IMR-90 (cell line): Measurements from ENCODE around the gene NPBWR2. TPM values are rescaled to one million over a fixed set of nuclear protein-coding genes. Genes with fewer than 3 reads are reported as not detected.

ENCODE experiments used
- ATAC-seq: fragments of 200-7000 bp; cut with Tn5 transposase; 2 replicates; pipeline ENCODE4 v1.9.1; 2020; ENCODE audit warnings: low read depth, mild to moderate bottlenecking, moderate library complexity
- BruUV-seq: library from RNA; stranded (reverse); fragments of 400-500 nt; replicated peaks from 2 replicates; lab custom pipeline; 2021; lab: Mats Ljungman, UMichigan
- CTCF ChIA-PET: fragments of 300-600 bp; formaldehyde crosslinking; extraction: SDS; loops from one replicate; lab custom pipeline; 2021; ENCODE audit warnings: antibody characterized with exemption; lab: Yijun Ruan, JAX
- POLR2A ChIA-PET: fragments of 300-600 bp; sonication (Branson Sonifier 250); formaldehyde crosslinking; loops from one replicate; lab custom pipeline; 2022; ENCODE audit warnings: antibody characterized with exemption; ENCODE audit not compliant: unreplicated experiment; lab: Charles Lee
- DNase-seq: peaks from one replicate; pipeline ENCODE4 v3.0.0; 2013
- H2AFZ ChIP-seq: replicated peaks from 2 replicates; pipeline ENCODE3; 2013; ENCODE audit warnings: low read length, mild to moderate bottlenecking; ENCODE audit not compliant: poor library complexity
- H2AK5ac ChIP-seq: 2 replicates; pipeline ENCODE4 v1.6.1; 2013; ENCODE audit warnings: low read depth, low read length, inconsistent platforms
- H2AK9ac ChIP-seq: replicated peaks from 2 replicates; pipeline ENCODE3; 2013; ENCODE audit warnings: mild to moderate bottlenecking, low read depth, low read length, moderate library complexity; ENCODE audit not compliant: poor library complexity
- H2BK120ac ChIP-seq: 2 replicates; pipeline ENCODE4 v1.6.1; 2013; ENCODE audit warnings: low read depth, low read length, inconsistent platforms
- H2BK15ac ChIP-seq: 3 replicates; pipeline ENCODE4 v1.6.1; 2013; ENCODE audit warnings: low read depth, low read length, inconsistent platforms
- H2BK20ac ChIP-seq: 2 replicates; pipeline ENCODE4 v1.6.1; 2013; ENCODE audit warnings: low read depth, mild to moderate bottlenecking, inconsistent platforms, low read length, moderate library complexity
- H2BK5ac ChIP-seq: 2 replicates; pipeline ENCODE4 v1.6.1; 2013; ENCODE audit warnings: mild to moderate bottlenecking, low read depth, low read length, inconsistent platforms; ENCODE audit not compliant: poor library complexity, severe bottlenecking
- H3K14ac ChIP-seq: replicated peaks from 2 replicates; pipeline ENCODE4 v1.6.1; 2013; ENCODE audit warnings: low read depth, low read length, inconsistent platforms
- H3K18ac ChIP-seq: 2 replicates; pipeline ENCODE4 v1.6.1; 2013; ENCODE audit warnings: low read depth, low read length, control low read depth
- H3K23ac ChIP-seq: 2 replicates; pipeline ENCODE4 v1.6.1; 2013; ENCODE audit warnings: low read depth, low read length, inconsistent platforms
- H3K27ac ChIP-seq: 2 replicates; pipeline ENCODE4 v1.5.1; 2013; ENCODE audit warnings: mild to moderate bottlenecking, control low read depth, low read length; ENCODE audit not compliant: insufficient read depth
- H3K27me3 ChIP-seq: 2 replicates; pipeline ENCODE4 v1.6.1; 2013; ENCODE audit warnings: low read length; ENCODE audit not compliant: control insufficient read depth, insufficient read depth
- H3K36me3 ChIP-seq: 2 replicates; pipeline ENCODE4 v1.6.1; 2013; ENCODE audit warnings: low read length, mixed read lengths; ENCODE audit not compliant: control insufficient read depth, insufficient read depth
- H3K4ac ChIP-seq: 2 replicates; pipeline ENCODE4 v1.6.1; 2013; ENCODE audit warnings: low read depth, low read length, inconsistent platforms
- H3K4me1 ChIP-seq: 2 replicates; pipeline ENCODE4 v1.6.1; 2013; ENCODE audit warnings: low read length, mixed read lengths; ENCODE audit not compliant: control insufficient read depth, insufficient read depth
- H3K4me2 ChIP-seq: 2 replicates; pipeline ENCODE4 v1.6.1; 2013; ENCODE audit warnings: low read depth, mild to moderate bottlenecking, control low read depth, low read length, moderate library complexity
- H3K4me3 ChIP-seq: 2 replicates; pipeline ENCODE4 v1.5.1; 2013; ENCODE audit warnings: low read depth, mild to moderate bottlenecking, control low read depth, low read length, moderate library complexity; ENCODE audit not compliant: insufficient read depth
- H3K56ac ChIP-seq: 2 replicates; pipeline ENCODE4 v1.6.1; 2013; ENCODE audit warnings: low read length, inconsistent platforms; ENCODE audit not compliant: insufficient read depth; ENCODE audit errors: extremely low read depth
- H3K79me1 ChIP-seq, 2 experiments: 2 replicates each; pipeline ENCODE4 v1.6.1; 2013; ENCODE audit warnings: low read length in 2 of 2, inconsistent platforms in 1 of 2, low read depth in 1 of 2
- H3K9ac ChIP-seq: 2 replicates; pipeline ENCODE4 v1.6.1; 2013; ENCODE audit warnings: low read depth, low read length, control low read depth
- H3K9me1 ChIP-seq: 2 replicates; pipeline ENCODE4 v1.6.1; 2013; ENCODE audit warnings: low read length, inconsistent platforms; ENCODE audit not compliant: insufficient read depth
- H3K9me3 ChIP-seq: 2 replicates; pipeline ENCODE4 v1.6.1; 2013; ENCODE audit warnings: low read length; ENCODE audit not compliant: control insufficient read depth, insufficient read depth
- H4K20me1 ChIP-seq: 2 replicates; pipeline ENCODE4 v1.6.1; 2013; ENCODE audit warnings: low read length, inconsistent platforms; ENCODE audit not compliant: insufficient read depth
- H4K5ac ChIP-seq: 2 replicates; pipeline ENCODE4 v1.6.1; 2013; ENCODE audit warnings: mild to moderate bottlenecking, low read depth, low read length, control low read depth
- H4K8ac ChIP-seq, 2 experiments: 2 replicates each; pipeline ENCODE4 v1.6.1; 2013; ENCODE audit warnings: low read depth in 2 of 2, low read length in 2 of 2, control low read depth in 1 of 2, inconsistent platforms in 1 of 2
- H4K91ac ChIP-seq: 2 replicates; pipeline ENCODE4 v1.6.1; 2013; ENCODE audit warnings: low read depth, low read length, inconsistent platforms; ENCODE audit not compliant: insufficient read depth
- BHLHE40 ChIP-seq: fragments of 150-350 bp; IDR thresholded peaks from 2 replicates; pipeline ENCODE4 v1.6.1; 2016; ENCODE audit warnings: mild to moderate bottlenecking, low read depth, low read length
- CEBPB ChIP-seq: IDR thresholded peaks from 2 replicates; pipeline ENCODE4 v1.6.1; 2012; ENCODE audit warnings: low read depth, low read length, improper control_type of control experiment
- CHD1 ChIP-seq: IDR thresholded peaks from 2 replicates; pipeline ENCODE4 v1.6.1; 2012; ENCODE audit warnings: low read depth, low read length, improper control_type of control experiment
- FOS ChIP-seq: fragments of 150-350 bp; IDR thresholded peaks from 2 replicates; pipeline ENCODE4 v1.6.1; 2016; ENCODE audit warnings: low read depth, low read length
- MAFK ChIP-seq: IDR thresholded peaks from 2 replicates; pipeline ENCODE4 v1.6.1; 2012; ENCODE audit warnings: low read depth, low read length, improper control_type of control experiment
- MAZ ChIP-seq: IDR thresholded peaks from 2 replicates; pipeline ENCODE4 v1.6.1; 2012; ENCODE audit warnings: low read depth, mild to moderate bottlenecking, low read length, improper control_type of control experiment, moderate library complexity, borderline replicate concordance
- NFE2L2 ChIP-seq: fragments of 150-350 bp; IDR thresholded peaks from 2 replicates; pipeline ENCODE4 v1.6.1; 2016; ENCODE audit warnings: low read depth, mild to moderate bottlenecking, low read length
- POLR2A ChIP-seq: IDR thresholded peaks from 2 replicates; pipeline ENCODE4 v1.6.1; 2012; ENCODE audit warnings: mild to moderate bottlenecking, low read depth, low read length
- RAD21 ChIP-seq: IDR thresholded peaks from 2 replicates; pipeline ENCODE4 v1.6.1; 2012; ENCODE audit warnings: low read length, improper control_type of control experiment
- RFX5 ChIP-seq: IDR thresholded peaks from 2 replicates; pipeline ENCODE4 v1.8.0; 2012; ENCODE audit warnings: low read depth, mild to moderate bottlenecking, low read length, moderate library complexity
- SMC3 ChIP-seq: fragments of 150-350 bp; IDR thresholded peaks from 2 replicates; pipeline ENCODE4 v1.6.1; 2016; ENCODE audit warnings: low read depth, mild to moderate bottlenecking, antibody characterized with exemption, low read length, moderate library complexity
- WGBS, 2 experiments: methylation state at CpG; one replicate each; pipeline versions ENCODE4 v1.1.5 to v1.1.7; 2013; ENCODE audit warnings: missing lambda C conversion rate in 2 of 2; ENCODE audit not compliant: insufficient read length in 1 of 2; ENCODE audit errors: extremely low coverage in 2 of 2; 5-methylcytosine and 5-hydroxymethylcytosine counted together
- dilution Hi-C: fragments of 300-500 bp; cut with HindIII; formaldehyde crosslinking; loops from one replicate; pipeline ENCODE4 v1.14.3; 2018; ENCODE audit warnings: low sequenced_read_pairs; ENCODE audit not compliant: unreplicated experiment
- in situ Hi-C: fragments of 300-500 bp; cut with MboI; formaldehyde crosslinking; loops from 3 replicates; pipeline ENCODE4 v1.14.3; 2019; ENCODE audit warnings: low sequenced_read_pairs, inconsistent platforms, mixed read lengths
- intact Hi-C: fragments of 100-400 bp; cut with micrococcal nuclease; formaldehyde crosslinking; loops from 2 replicates; pipeline ENCODE4 v1.10.0; 2022
- polyA plus RNA-seq, 3 experiments: library from polyadenylated mRNA; depleted of rRNA; stranded (reverse); fragments of >200 nt; gene quantifications; 2 replicates each; pipeline ENCODE4 v1.2.3, GENCODE V29; 2012; ENCODE audit warnings: low replicate concordance in 1 of 3
- total RNA-seq: library from RNA; depleted of rRNA; stranded (reverse); fragments of >200 nt; gene quantifications from 2 replicates; pipeline ENCODE4 v1.2.3, GENCODE V29; 2012
- TF ChIP-seq, protein P1 (sequence below): fragments of 150-350 bp; IDR thresholded peaks from 2 replicates; pipeline ENCODE4 v1.6.1; 2016; ENCODE audit warnings: low read depth, mild to moderate bottlenecking, low read length, moderate library complexity, borderline replicate concordance
- TF ChIP-seq, protein P2 (sequence below): fragments of 150-350 bp; IDR thresholded peaks from 2 replicates; pipeline ENCODE4 v1.6.1; 2017; ENCODE audit warnings: mild to moderate bottlenecking, antibody characterized with exemption, low read length, low read depth

Gene NPBWR2
- total and polyA plus RNA-seq, 2 of the 4 experiments (the other 2 are of a cell fraction): not detected

DNA sequence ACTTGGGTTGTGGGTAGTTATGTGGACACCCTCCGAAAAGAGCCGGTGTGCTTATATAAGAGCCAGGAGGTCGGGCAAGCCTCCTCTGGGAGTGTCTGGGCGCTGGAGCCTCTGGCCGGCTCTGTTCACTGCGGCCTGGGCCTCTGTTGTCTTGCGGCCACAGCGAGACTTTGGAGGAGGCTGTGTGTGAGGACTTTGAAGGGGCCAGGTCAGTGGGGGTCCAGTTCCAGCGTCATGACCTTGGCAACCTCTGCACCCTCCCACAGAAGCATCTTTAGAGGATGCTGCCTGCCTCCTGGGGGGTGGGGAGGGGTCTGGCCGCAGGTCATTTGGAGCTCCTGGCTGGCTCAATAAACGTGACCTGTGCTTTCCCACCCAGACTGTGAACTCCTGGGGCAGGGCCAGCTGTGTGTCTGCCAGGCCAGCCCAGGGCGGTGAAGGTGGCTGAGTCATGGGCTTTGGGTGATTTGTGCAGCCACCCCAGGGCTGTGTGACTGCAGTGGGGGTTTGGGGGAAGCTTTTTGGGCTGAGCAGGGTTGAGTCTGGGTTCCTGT, 43.1 kb downstream of the NPBWR2 start (continued):
- TF ChIP-seq NFE2L2 (0 out of 2 replicates have a peak, but pooled peaks have one; percentile 4), BHLHE40 (peak; percentile 60; the same call in 1 of the 2 replicates)

DNA sequence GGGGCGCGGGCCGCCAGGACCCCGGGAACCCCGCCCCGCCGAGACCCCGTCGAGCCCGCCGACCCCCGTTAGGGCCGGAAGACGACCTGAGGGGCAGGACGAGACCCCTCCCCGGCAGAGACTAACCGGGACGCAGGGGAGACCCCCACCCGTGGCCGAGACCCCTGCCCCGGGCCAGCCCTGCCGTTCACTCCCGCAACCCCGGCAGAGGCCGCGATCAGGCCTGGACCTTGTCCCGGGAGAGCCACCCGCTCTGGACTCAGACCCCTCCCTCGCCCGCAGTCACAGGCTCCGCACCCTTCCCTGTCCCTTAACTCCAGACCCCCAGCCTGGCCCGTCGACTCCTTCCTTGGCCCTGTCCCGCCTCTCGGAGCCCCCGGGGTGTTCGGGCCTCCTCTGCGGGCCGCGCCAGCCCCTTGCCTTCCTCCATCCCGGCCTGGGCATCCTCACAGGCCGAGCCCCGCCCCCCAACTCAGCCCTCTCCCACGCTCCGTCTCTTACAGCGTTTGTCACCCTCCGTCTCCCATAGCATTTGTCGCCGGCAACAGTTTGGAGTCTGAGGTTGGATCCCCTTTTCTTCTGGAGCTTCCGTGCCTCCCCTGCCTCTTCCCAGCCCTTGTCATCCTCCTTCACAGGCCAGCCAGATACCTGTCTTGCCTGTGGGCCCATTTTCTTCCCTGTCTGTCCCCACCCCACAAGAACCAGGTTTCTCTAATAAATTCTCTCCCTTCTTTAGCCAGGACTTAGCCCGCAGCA, 43.8 kb downstream of the NPBWR2 start:
- Histone ChIP-seq H3K14ac (peak overlapping the region; percentile 45), H4K20me1 (peaks cover 15% of the 10 kb centered on the region), H2BK120ac (no peak overlapping the region; the same call in 1 of the 2 replicates), H2BK20ac (0 out of 2 replicates have a peak overlapping the region, but pooled peaks have one; percentile 35), H3K4me3 (peak overlapping the region; percentile 87), H3K79me1 (peaks cover 10 to 38% of the 10 kb centered on the region in 2 experiments; a peak in 3 of 4 replicates), H3K36me3 (no peaks in the 10 kb centered on the region), H2AFZ (peak overlapping the region; percentile 97), H2AK5ac (peak overlapping the region; percentile 85), H3K9me3 (no peaks in the 10 kb centered on the region), H3K27ac (peak overlapping the region; percentile 66), H4K5ac (no peak overlapping the region), H2BK15ac (peak overlapping the region; percentile 58; the same call in 1 of the 3 replicates), H3K9ac (peak overlapping the region; percentile 92), H3K23ac (peak overlapping the region; percentile 82; the same call in 1 of the 2 replicates), H3K9me1 (peaks cover 19% of the 10 kb centered on the region), H3K18ac (no peak overlapping the region), H3K4me2 (peak overlapping the region; percentile 88), H4K91ac (peak overlapping the region; percentile 68), H3K4ac (peak overlapping the region; percentile 90), H3K56ac (peak overlapping the region; percentile 40; the same call in 1 of the 2 replicates), H2BK5ac (peak overlapping the region; percentile 62), H2AK9ac (peak overlapping the region; percentile 99), H4K8ac (peak overlapping the region; percentile 80 to 82; a peak in 3 of 4 replicates), H3K27me3 (no peaks in the 10 kb centered on the region), H3K4me1 (peaks cover 27% of the 10 kb centered on the region)
- ChIA-PET CTCF (interaction anchor here (1.5 kb wide), 1 partner anchor 83 kb away, joined by 3 read pairs; the partner anchor contains the start of gene PRPF6), POLR2A (interaction anchor here (0.6 kb wide), 2 partner anchors 9 to 10 kb away, joined by 3 read pairs; no protein-coding TSS in a partner anchor)
- 0% methylated on average over 15 of the region's 51 CpGs; no CpG with 5 or more reads in 1 of the 2 experiments for whole genome bisulfite sequencing, 2 experiments
- dilution Hi-C loops (no loop called here), in situ Hi-C loops (no loop called here), intact Hi-C loops (no loop called here)
- DNase-seq: no peak
- BruUV-seq: no TSS peak
- ATAC-seq: peak; percentile 6
- TF ChIP-seq RAD21: no peak
- no peak for TF ChIP-seq MAZ
- TF ChIP-seq BHLHE40: no peak
- TF ChIP-seq, protein P1, sequence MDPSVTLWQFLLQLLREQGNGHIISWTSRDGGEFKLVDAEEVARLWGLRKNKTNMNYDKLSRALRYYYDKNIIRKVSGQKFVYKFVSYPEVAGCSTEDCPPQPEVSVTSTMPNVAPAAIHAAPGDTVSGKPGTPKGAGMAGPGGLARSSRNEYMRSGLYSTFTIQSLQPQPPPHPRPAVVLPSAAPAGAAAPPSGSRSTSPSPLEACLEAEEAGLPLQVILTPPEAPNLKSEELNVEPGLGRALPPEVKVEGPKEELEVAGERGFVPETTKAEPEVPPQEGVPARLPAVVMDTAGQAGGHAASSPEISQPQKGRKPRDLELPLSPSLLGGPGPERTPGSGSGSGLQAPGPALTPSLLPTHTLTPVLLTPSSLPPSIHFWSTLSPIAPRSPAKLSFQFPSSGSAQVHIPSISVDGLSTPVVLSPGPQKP: no peak
- TF ChIP-seq CEBPB: no peak
- TF ChIP-seq, protein P2, sequence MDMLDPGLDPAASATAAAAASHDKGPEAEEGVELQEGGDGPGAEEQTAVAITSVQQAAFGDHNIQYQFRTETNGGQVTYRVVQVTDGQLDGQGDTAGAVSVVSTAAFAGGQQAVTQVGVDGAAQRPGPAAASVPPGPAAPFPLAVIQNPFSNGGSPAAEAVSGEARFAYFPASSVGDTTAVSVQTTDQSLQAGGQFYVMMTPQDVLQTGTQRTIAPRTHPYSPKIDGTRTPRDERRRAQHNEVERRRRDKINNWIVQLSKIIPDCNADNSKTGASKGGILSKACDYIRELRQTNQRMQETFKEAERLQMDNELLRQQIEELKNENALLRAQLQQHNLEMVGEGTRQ: no peak
- TF ChIP-seq RFX5: no peak
- TF ChIP-seq POLR2A: no peak
- TF ChIP-seq MAFK: no peak
- TF ChIP-seq FOS: no peak
- TF ChIP-seq SMC3: no peak
- TF ChIP-seq CHD1: no peak
